Adrenal gland (tissue), 12 donors: ENCODE measurements around the gene RNF220. TPM values are rescaled to one million over a fixed set of nuclear protein-coding genes. Genes with fewer than 3 reads are reported as not detected.

Source experiments
- DNase-seq, 7 donors: peaks; one replicate each; pipeline ENCODE4 v3.0.0-alpha.2; 2019 to 2020
- H3K27ac ChIP-seq, 5 donors: fragments of 200-600 bp; sonication (generic) in 4 of 5; 1 replicate in 3 of 5; 2 replicates in 2 of 5; pipeline versions ENCODE4 v1.5.1 to v1.8.0; 2016 to 2020; ENCODE audit warnings: mild to moderate bottlenecking in 1 of 5
- H3K27me3 ChIP-seq: fragments of 200-600 bp; 2 replicates; pipeline ENCODE4 v1.8.0; 2021
- H3K36me3 ChIP-seq, 2 donors: fragments of 200-600 bp; replicated peaks in 1 of 2; 1 replicate in 1 of 2; 2 replicates in 1 of 2; pipeline versions ENCODE4 v1.5.1 to v1.8.0; 2018 to 2022
- H3K4me1 ChIP-seq, 2 donors: fragments of 200-600 bp; replicated peaks in 1 of 2; 1 replicate in 1 of 2; 2 replicates in 1 of 2; pipeline versions ENCODE4 v1.5.1 to v1.8.0; 2018 to 2021
- H3K4me3 ChIP-seq, 4 donors: fragments of 200-600 bp; sonication (generic) in 3 of 4; one replicate each; pipeline ENCODE4 v1.5.1; 2016 to 2018
- H3K9me3 ChIP-seq, 3 donors: fragments of 200-600 bp; sonication (generic) in 1 of 3; replicated peaks in 1 of 3; 1 replicate in 2 of 3; 2 replicates in 1 of 3; pipeline versions ENCODE4 v1.5.1 to v1.8.0; 2016 to 2021
- POLR2A ChIP-seq, 2 donors: fragments of 450-650 bp; IDR thresholded peaks; one replicate each; pipeline ENCODE4 v1.6.1; 2017; ENCODE audit warnings: antibody characterized with exemption in 2 of 2, mild to moderate bottlenecking in 2 of 2, moderate library complexity in 1 of 2
- WGBS, 4 donors: extraction: QIAGEN DNeasy Blood & Tissue Kit in 2 of 4; methylation state at CpG; one replicate each; pipeline versions ENCODE4 v1.1.5 to v1.1.7; 2013 to 2017; 5-methylcytosine and 5-hydroxymethylcytosine counted together
- intact Hi-C, 2 donors: fragments of 100-400 bp; cut with DNase I; formaldehyde crosslinking; loops; one replicate each; pipeline versions ENCODE4 v1.14.1 to v1.15.0; 2022 to 2023
- polyA plus RNA-seq, 3 donors: library from polyadenylated mRNA; stranded (reverse); fragments of 200-250 nt in 2 of 3; fragments of 350-450 nt in 1 of 3; fragmentation: Illumina TruSeq in 1 of 3; extraction: RNeasy Lipid Tissue Mini Kit (QIAGEN cat#74804) in 1 of 3; gene quantifications; one replicate each; pipeline ENCODE4 v1.2.3, GENCODE V29; 2013 to 2014
- total RNA-seq, 9 donors: library from RNA; depleted of rRNA in 4 of 9; stranded (reverse); fragments of >200 nt in 4 of 9; fragments of 120-200 nt in 1 of 9; fragmentation: NEBNext Ultra II Directional in 1 of 9; extraction: Animal tissue kit (Norgen Biotek cat#: 25700) in 1 of 9; gene quantifications; one replicate each; pipeline versions ENCODE4 v1.1.0 to v1.2.4, GENCODE V29; 2013 to 2023
- TF ChIP-seq, protein P1 (sequence below), 6 experiments: fragments of 450-650 bp in 4 of 6; fragments of 200-600 bp in 2 of 6; sonication (generic) in 1 of 6; IDR thresholded peaks; 1 replicate in 5 of 6; 2 replicates in 1 of 6; pipeline versions ENCODE4 v1.5.1 to v1.8.0; 2016 to 2021; ENCODE audit warnings: antibody characterized with exemption in 6 of 6, mild to moderate bottlenecking in 2 of 6, moderate library complexity in 1 of 6
- donor health status: healthy with polysubstance abuse.
- donor health status: Bipolar disorder and iron deficiency.
- donor health status: DM: yes; HTN: yes; CAD: no.
- donor health status: DM: no; HTN: no; CAD: no.
- donor health status: DM: no; HTN: no; CAD: no.
- donor health status: DM: yes; HTN: yes; CAD: no.

Gene RNF220
- total and polyA plus RNA-seq, 12 donors, result 36.3 to 150 (median 66.5) TPM

DNA sequence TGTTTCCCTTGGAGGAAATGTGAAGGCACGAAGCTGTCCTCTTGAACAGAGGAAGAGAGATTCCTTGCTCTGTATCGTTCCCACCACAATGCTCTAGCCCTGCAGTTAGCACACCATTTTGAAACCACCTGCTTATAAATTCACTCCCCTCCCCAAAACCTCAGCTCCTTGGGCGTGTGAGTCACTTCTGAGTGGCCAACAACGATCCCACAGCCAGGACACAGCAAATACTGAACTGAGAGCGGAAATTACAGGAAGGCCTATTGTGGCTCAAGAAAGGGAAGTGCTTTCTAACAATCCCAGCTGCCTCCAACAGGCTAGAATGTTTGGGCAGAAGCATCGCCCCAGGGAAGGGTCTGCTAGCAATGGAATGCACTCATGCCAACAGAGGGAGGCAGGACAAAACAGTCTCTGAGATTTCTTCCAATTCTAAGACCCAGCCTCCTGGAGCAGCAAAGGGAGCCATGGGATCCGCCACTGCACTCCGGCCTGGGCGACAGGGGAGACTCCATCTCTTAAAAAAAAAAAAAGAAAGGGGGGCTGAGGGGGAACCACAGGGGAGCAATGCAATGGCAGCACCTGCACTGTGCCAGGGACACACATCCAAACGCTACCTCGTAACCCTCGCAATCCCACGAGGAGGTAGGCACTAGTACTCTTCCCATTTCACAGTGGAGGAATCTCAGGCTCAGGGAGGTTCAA, 267.4 kb downstream of the RNF220 start:
- no peaks in the 10 kb centered on the region for H3K36me3 ChIP-seq
- intact Hi-C loops, result no loop called here
- peak overlapping the region in 3 of 5 donors; percentile 76 to 94 (median 79) for H3K27ac ChIP-seq
- TF ChIP-seq POLR2A (IDR thresholded peaks at IDR 0.05), result no peak
- TF ChIP-seq, protein P1, sequence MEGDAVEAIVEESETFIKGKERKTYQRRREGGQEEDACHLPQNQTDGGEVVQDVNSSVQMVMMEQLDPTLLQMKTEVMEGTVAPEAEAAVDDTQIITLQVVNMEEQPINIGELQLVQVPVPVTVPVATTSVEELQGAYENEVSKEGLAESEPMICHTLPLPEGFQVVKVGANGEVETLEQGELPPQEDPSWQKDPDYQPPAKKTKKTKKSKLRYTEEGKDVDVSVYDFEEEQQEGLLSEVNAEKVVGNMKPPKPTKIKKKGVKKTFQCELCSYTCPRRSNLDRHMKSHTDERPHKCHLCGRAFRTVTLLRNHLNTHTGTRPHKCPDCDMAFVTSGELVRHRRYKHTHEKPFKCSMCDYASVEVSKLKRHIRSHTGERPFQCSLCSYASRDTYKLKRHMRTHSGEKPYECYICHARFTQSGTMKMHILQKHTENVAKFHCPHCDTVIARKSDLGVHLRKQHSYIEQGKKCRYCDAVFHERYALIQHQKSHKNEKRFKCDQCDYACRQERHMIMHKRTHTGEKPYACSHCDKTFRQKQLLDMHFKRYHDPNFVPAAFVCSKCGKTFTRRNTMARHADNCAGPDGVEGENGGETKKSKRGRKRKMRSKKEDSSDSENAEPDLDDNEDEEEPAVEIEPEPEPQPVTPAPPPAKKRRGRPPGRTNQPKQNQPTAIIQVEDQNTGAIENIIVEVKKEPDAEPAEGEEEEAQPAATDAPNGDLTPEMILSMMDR (IDR thresholded peaks at IDR 0.05), result peak in 1 of 6 experiments; percentile 6
- H3K4me1 ChIP-seq, result peaks cover 29 to 52% of the 10 kb centered on the region in 2 donors
- WGBS, 4 donors, result 57 to 70% (median 66%) methylated on average over 13 of the region's 13 CpGs
- H3K27me3 ChIP-seq, result no peaks in the 10 kb centered on the region
- H3K9me3 ChIP-seq, result no peaks in the 10 kb centered on the region
- H3K4me3 ChIP-seq, result no peak overlapping the region
- DNase-seq, result peak in 4 of 7 donors; percentile 40 to 59 (median 49)

DNA sequence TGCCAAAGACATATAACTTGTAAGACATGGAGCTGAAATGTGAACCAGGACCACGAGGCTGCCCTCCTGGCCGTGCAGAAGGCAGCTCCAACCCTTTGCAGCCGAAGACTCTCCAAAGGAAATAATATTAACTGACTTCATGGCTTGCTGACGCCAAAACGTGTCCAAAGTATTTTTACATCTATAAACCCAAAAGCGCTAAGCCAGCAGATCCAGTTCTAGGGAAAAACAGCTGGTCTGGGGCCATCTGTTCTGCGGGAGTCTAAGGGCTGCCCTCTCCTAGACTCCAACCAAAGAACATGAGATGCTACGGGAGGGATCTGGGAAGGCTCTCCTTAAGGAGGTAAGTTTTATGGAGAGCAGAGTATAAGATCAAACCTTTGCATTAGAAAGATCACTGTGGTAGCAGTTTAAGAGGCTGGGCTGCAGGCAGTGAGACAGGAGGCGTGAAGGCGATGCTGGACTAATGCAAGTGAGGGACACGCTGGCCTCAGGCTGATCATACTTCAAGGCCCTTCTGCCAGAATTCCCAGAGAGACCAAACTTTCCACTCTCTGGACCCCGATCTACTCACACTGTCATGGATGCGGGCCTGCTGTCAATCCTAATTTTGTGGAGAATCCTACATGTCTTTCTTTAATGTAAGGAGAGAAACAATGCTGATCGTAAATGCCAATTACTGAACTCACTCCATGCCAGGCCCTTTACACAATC, 268.1 kb downstream of the RNF220 start:
- H3K9me3 ChIP-seq, result no peaks in the 10 kb centered on the region
- TF ChIP-seq POLR2A (IDR thresholded peaks at IDR 0.05), result no peak
- TF ChIP-seq, protein P1 (IDR thresholded peaks at IDR 0.05), result no peak
- intact Hi-C loops, result no loop called here
- DNase-seq, result peak in 1 of 7 donors; percentile 41
- no peaks in the 10 kb centered on the region for H3K27me3 ChIP-seq
- peaks cover 31 to 58% of the 10 kb centered on the region in 2 donors for H3K4me1 ChIP-seq
- no peaks in the 10 kb centered on the region for H3K36me3 ChIP-seq
- H3K4me3 ChIP-seq, result peak overlapping the region in 2 of 4 donors; percentile 62 to 86
- peak overlapping the region; percentile 75 to 99 (median 87) for H3K27ac ChIP-seq
- 74 to 79% (median 77%) methylated on average over 14 of the region's 14 CpGs for WGBS, 4 donors

DNA sequence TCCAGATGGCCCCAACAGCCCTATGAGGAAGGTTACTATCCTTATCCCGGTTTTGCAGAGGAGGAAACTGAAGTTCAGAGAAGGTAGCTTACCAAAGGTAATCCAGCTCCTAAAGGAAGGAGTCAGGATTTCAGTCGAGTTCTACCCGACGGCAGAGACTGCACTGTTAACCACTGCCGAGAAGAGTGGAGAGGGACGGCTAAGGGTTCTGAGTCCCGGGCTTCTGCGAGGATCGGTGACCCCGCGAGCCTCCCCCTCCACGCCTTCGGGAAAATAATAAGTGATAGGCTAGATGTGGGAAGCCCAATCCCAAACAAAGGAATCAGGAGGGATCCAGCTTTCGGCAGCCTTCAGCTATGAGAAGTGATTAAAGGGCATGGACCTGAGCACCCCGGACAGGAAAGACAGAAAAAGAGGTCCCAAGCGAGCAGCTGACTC, 268.6 kb downstream of the RNF220 start:
- peak overlapping the region; percentile 75 to 99 (median 87) for H3K27ac ChIP-seq
- intact Hi-C loops, result no loop called here

More for the DNA sequence above, 268.6 kb downstream of the RNF220 start:
- Histone ChIP-seq H3K4me1 (peaks cover 31 to 63% of the 10 kb centered on the region in 2 donors), H3K27me3 (no peaks in the 10 kb centered on the region), H3K9me3 (no peaks in the 10 kb centered on the region), H3K4me3 (peak overlapping the region in 3 of 4 donors; percentile 44 to 86 (median 62)), H3K36me3 (no peaks in the 10 kb centered on the region)
- TF ChIP-seq, protein P1 (IDR thresholded peaks at IDR 0.05), result no peak
- peak in 1 of 2 donors; percentile 63 for TF ChIP-seq POLR2A (IDR thresholded peaks at IDR 0.05)
- 0 to 1% (median 1%) methylated on average over 15 to 16 of the region's 16 CpGs for WGBS, 4 donors
- no peak for DNase-seq
